K562 (cell line): Measurements from ENCODE around the gene TLR5. TPM values are rescaled to one million over a fixed set of nuclear protein-coding genes. Genes with fewer than 3 reads are reported as not detected.

Source experiments
- ATAC-seq: fragments of 200-7000 bp; cut with Tn5 transposase; 3 replicates; pipeline ENCODE4 v1.9.1; 2020; ENCODE audit warnings: moderate library complexity
- BruUV-seq: library from RNA; stranded (reverse); fragments of 400-500 nt; replicated peaks from 2 replicates; lab custom pipeline; 2021; lab: Mats Ljungman, UMichigan
- CTCF ChIA-PET: fragments of 300-600 bp; formaldehyde crosslinking; extraction: SDS; loops from one replicate; lab custom pipeline; 2021; ENCODE audit warnings: low intra/inter-chr PET ratio; lab: Yijun Ruan, JAX
- POLR2A ChIA-PET: fragments of 300-600, 350-650 bp; sonication (Branson Sonifier 250); formaldehyde crosslinking; extraction: SDS; loops from one replicate; lab custom pipeline; 2021; ENCODE audit warnings: antibody characterized with exemption, inconsistent platforms; lab: Yijun Ruan, JAX
- DNase-seq, 4 experiments: peaks; one replicate each; pipeline versions ENCODE4 v3.0.0 to v3.0.0-alpha.2; 2011 to 2018; ENCODE audit warnings: low spot score in 3 of 4, mixed read lengths in 3 of 4; ENCODE audit errors: extremely low read depth in 1 of 4
- FAIRE-seq: peaks from 2 replicates; lab custom pipeline; 2011; peaks lifted over from hg19 to GRCh38; lab: Jason Lieb, UNC
- H2AFZ ChIP-seq: 2 replicates; pipeline ENCODE4 v1.6.0; 2011; ENCODE audit warnings: low read depth, low read length, control low read depth, inconsistent platforms
- H3K27ac ChIP-seq: fragments of 200-600 bp; 3 replicates; pipeline ENCODE4 v1.8.0; 2011; ENCODE audit warnings: low read depth, mild to moderate bottlenecking, control low read depth, inconsistent platforms, low read length, moderate library complexity, mixed read lengths; ENCODE audit errors: extremely low read depth
- H3K27me3 ChIP-seq, 2 experiments: fragments of 300-600 bp in 1 of 2; 2 replicates in 1 of 2; 3 replicates in 1 of 2; pipeline versions ENCODE4 v1.6.0 to v1.8.0; 2011; ENCODE audit warnings: inconsistent platforms in 2 of 2, low read length in 2 of 2, mild to moderate bottlenecking in 1 of 2, mixed read lengths in 1 of 2, moderate library complexity in 1 of 2; ENCODE audit not compliant: control insufficient read depth in 2 of 2, insufficient read depth in 2 of 2
- H3K36me3 ChIP-seq: fragments of 300-600 bp; 3 replicates; pipeline ENCODE4 v1.8.0; 2011; ENCODE audit warnings: mild to moderate bottlenecking, low read length, inconsistent platforms; ENCODE audit not compliant: control insufficient read depth, insufficient read depth
- H3K4me1 ChIP-seq, 2 experiments: fragments of 200-600 bp in 1 of 2; replicated peaks in 1 of 2; 2 replicates in 1 of 2; 3 replicates in 1 of 2; pipeline versions ENCODE4 v1.5.1 to v1.8.0; 2011; ENCODE audit warnings: inconsistent platforms in 2 of 2, low read length in 2 of 2, mild to moderate bottlenecking in 1 of 2, mixed read lengths in 1 of 2, moderate library complexity in 1 of 2; ENCODE audit not compliant: control insufficient read depth in 2 of 2, insufficient read depth in 2 of 2
- H3K4me2 ChIP-seq: 2 replicates; pipeline ENCODE4 v1.6.1; 2011; ENCODE audit warnings: low read length, control low read depth, inconsistent platforms, mixed read lengths; ENCODE audit not compliant: insufficient read depth
- H3K4me3 ChIP-seq: fragments of 200-600 bp; sonication (generic), shearing (Covaris generic); 2 replicates; pipeline ENCODE4 v1.5.1; 2016; ENCODE audit warnings: control low read depth, inconsistent platforms
- H3K79me2 ChIP-seq: fragments of 200-600 bp; 3 replicates; pipeline ENCODE4 v1.8.0; 2011; ENCODE audit warnings: low read length, inconsistent platforms; ENCODE audit not compliant: control insufficient read depth, insufficient read depth
- H3K9ac ChIP-seq, 2 experiments: 2 replicates each; pipeline versions ENCODE4 v1.6.0 to v1.6.1; 2011; ENCODE audit warnings: low read depth in 2 of 2, low read length in 2 of 2, control low read depth in 1 of 2, inconsistent platforms in 1 of 2, mild to moderate bottlenecking in 1 of 2, mixed read lengths in 1 of 2; ENCODE audit not compliant: insufficient read depth in 1 of 2
- H3K9me1 ChIP-seq: one replicate; pipeline ENCODE4 v1.6.0; 2011; ENCODE audit warnings: inconsistent platforms, mild to moderate bottlenecking, low read length, moderate library complexity; ENCODE audit not compliant: control insufficient read depth, insufficient read depth
- H3K9me3 ChIP-seq: replicated peaks from 2 replicates; pipeline ENCODE4 v1.5.1; 2011; ENCODE audit warnings: low read depth, low read length, inconsistent platforms; ENCODE audit not compliant: control insufficient read depth, insufficient read depth
- H4K20me1 ChIP-seq: replicated peaks from 2 replicates; pipeline ENCODE4 v1.6.1; 2011; ENCODE audit warnings: low read length, inconsistent platforms, mixed read lengths; ENCODE audit not compliant: control insufficient read depth, insufficient read depth
- GTF2F1 ChIP-seq: IDR thresholded peaks from 2 replicates; pipeline ENCODE4 v1.6.1; 2011; ENCODE audit warnings: low read depth, low read length, improper control_type of control experiment
- HEY1 ChIP-seq: fragments of 250-450 bp; sonication (Bioruptor Pico); IDR thresholded peaks from 2 replicates; pipeline ENCODE4 v1.5.0; 2020; ENCODE audit warnings: mild to moderate bottlenecking, moderate library complexity, borderline replicate concordance
- NFE2 ChIP-seq: IDR thresholded peaks from 2 replicates; pipeline ENCODE4 v1.6.1; 2014; ENCODE audit warnings: antibody characterized with exemption, low read depth
- ZNF511 ChIP-seq: sonication (generic); formaldehyde crosslinking; IDR thresholded peaks from 2 replicates; pipeline ENCODE4 v1.8.0; 2022; ENCODE audit warnings: mild to moderate bottlenecking, missing genetic modification reagents
- WGBS: fragments of 100-300 bp; shearing (Covaris generic); methylation state at CpG from one replicate; pipeline ENCODE4 v1.1.6; 2016; ENCODE audit warnings: low coverage, mixed read lengths; ENCODE audit not compliant: insufficient coverage; ENCODE audit errors: missing lambda C conversion rate; 5-methylcytosine and 5-hydroxymethylcytosine counted together
- in situ Hi-C: fragments of 300-500 bp; cut with MboI; formaldehyde crosslinking; loops from 4 replicates; pipeline ENCODE4 v1.15.0; 2018; ENCODE audit warnings: inconsistent platforms, mixed read lengths
- intact Hi-C: fragments of 100-400 bp; cut with micrococcal nuclease; formaldehyde crosslinking; loops from 2 replicates; pipeline ENCODE4 v1.14.2; 2022
- polyA plus RNA-seq, 8 experiments: library from polyadenylated mRNA; depleted of rRNA in 4 of 8; stranded (reverse) in 5 of 8; unstranded in 3 of 8; fragments of >200 nt; fragmentation: Nextera tagmentation in 2 of 8; fragmentation: Illumina TruSeq in 1 of 8; extraction: Ambion mirVana in 2 of 8; extraction: Trizol in 1 of 8; gene quantifications; 2 replicates each; pipeline versions ENCODE4 v1.2.1 to v1.2.3, GENCODE V29; 2011 to 2014; ENCODE audit warnings: inconsistent platforms in 1 of 8, missing spikeins in 1 of 8
- total RNA-seq, 7 experiments: library from RNA; depleted of rRNA in 6 of 7; stranded (reverse); fragments of >200 nt in 6 of 7; fragmentation: Illumina TruSeq in 2 of 7; extraction: Trizol in 2 of 7; gene quantifications; 2 replicates each; pipeline versions ENCODE4 v1.2.1 to v1.2.3, GENCODE V29; 2011 to 2021; ENCODE audit warnings: low replicate concordance in 1 of 7

The TLR5 gene
- total and polyA plus RNA-seq, 9 of the 15 experiments (the other 6 are each of a cell fraction or from before 2014, with no cell fraction given), result 0.93 to 7.4 (median 1.9) TPM

- TF ChIP-seq ZNF511 (CRISPR knock-in tag), result no peak
- TF ChIP-seq, all 486 proteins: peak for 0
These were observed 59.2 kb downstream of the TLR5 start (continued) for GRCh38 chr1:223083831-223084230.

GRCh38 chr1:223082914-223083313 is 60.1 kb downstream of the TLR5 start:
- in situ Hi-C loops, result loop anchor here (10.0 kb wide), 2 partner anchors 288 to 618 kb away; no protein-coding TSS in a partner anchor
- Histone ChIP-seq H3K9me1 (no peaks in the 10 kb centered on the region), H2AFZ (no peak overlapping the region), H3K27ac (no peak overlapping the region), H3K27me3 (peaks cover 17 to 61% of the 10 kb centered on the region in 2 experiments; a peak in 4 of 5 replicates), H3K4me1 (peaks cover 0 to 8% of the 10 kb centered on the region in 2 experiments; a peak in 3 of 5 replicates), H3K9me3 (no peaks in the 10 kb centered on the region), H3K4me3 (no peak overlapping the region), H3K36me3 (no peaks in the 10 kb centered on the region), H3K9ac (no peak overlapping the region), H3K4me2 (no peak overlapping the region), H4K20me1 (no peaks in the 10 kb centered on the region; the same call in 1 of the 2 replicates), H3K79me2 (no peaks in the 10 kb centered on the region)
- FAIRE-seq, result no peak
- ChIA-PET CTCF (no interaction called here), POLR2A (no interaction called here)
- ATAC-seq, result no peak
- no peak for TF ChIP-seq GTF2F1
- TF ChIP-seq NFE2, result no peak
- no peak for TF ChIP-seq HEY1 (CRISPR knock-in tag)
- intact Hi-C loops, result loop anchor here (5.0 kb wide), 1 partner anchor 441 kb away; no protein-coding TSS in a partner anchor
- DNase-seq, result no peak
- under 1% methylated on average over 8 of the region's 8 CpGs for WGBS
- no TSS peak for BruUV-seq
